SH-SY5Y (cell line): ENCODE measurements around the gene CD151.

ENCODE experiments used
- GATA2 ChIP-seq: IDR thresholded peaks from 2 replicates; pipeline ENCODE4 v1.6.1; 2011; ENCODE audit warnings: mild to moderate bottlenecking, low read depth, low read length
- GATA3 ChIP-seq: IDR thresholded peaks from 2 replicates; pipeline ENCODE4 v1.6.1; 2011; ENCODE audit warnings: low read depth, mild to moderate bottlenecking, low read length, moderate library complexity

DNA sequence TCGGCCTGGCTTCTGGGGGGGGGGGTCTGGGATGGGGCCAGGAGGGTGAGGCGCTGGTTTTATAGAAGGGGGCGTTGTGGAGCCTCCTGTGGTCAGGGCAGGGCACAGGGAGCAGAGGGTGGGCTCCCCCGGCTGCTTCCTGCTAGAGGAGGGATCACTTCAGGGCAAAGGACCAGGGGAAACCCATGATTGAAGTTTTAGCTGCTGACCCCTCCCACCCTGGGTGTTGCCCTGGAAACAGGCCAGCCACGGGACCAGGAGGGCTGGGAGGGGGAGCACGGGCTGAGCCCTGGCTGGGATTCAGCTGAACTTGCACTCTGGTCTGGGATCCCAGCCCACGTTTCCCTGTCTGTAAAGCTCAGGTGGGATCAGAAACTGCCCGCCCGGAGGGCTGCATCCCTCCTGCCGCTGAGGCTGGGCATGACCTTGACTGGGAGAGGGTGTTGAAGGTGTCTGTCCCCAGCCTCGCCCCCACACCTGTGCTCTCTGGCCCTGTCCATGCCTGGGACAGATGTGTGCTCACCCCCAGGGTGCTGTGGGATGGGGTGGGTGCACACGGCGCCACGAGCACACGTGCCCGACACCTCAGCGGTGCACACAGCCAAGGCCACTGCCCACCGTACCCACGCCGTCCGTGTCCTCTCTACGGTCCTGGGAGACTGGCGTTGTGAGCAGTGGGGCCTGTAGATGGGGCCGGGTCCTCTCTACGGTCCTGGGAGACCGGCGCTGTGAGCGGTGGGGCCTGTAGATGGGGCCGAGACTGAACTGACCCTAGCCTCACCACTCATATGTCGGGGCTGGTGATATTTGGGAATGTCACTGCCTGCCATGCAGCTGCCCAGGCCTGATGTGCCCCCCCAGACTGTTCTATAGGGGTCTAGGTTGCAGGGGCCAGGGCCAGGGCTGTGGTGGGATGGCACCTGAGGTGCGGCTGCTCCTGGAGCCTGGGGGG, 12.2 kb downstream of the CD151 start:
- TF ChIP-seq GATA2 (no peak), GATA3 (no peak)
